Panc1 (cell line): Measurements from ENCODE around the gene TOX3. TPM values are rescaled to one million over a fixed set of nuclear protein-coding genes. Genes with fewer than 3 reads are reported as not detected.

Experiments used
- ATAC-seq: fragments of 200-7000 bp; cut with Tn5 transposase; 2 replicates; pipeline ENCODE4 v1.9.1; 2020; ENCODE audit warnings: mild to moderate bottlenecking, moderate library complexity
- BruUV-seq: library from RNA; stranded (reverse); fragments of 400-500 nt; replicated peaks from 2 replicates; lab custom pipeline; 2021; lab: Mats Ljungman, UMichigan
- CTCF ChIA-PET: fragments of 300-600 bp; sonication (Branson Sonifier 250); formaldehyde crosslinking; loops from one replicate; lab custom pipeline; 2022; ENCODE audit warnings: antibody characterized with exemption; lab: Charles Lee
- POLR2A ChIA-PET: fragments of 300-600 bp; sonication (Branson Sonifier 250); formaldehyde crosslinking; loops from one replicate; lab custom pipeline; 2022; ENCODE audit warnings: antibody characterized with exemption; lab: Charles Lee
- DNase-seq: peaks from one replicate; pipeline ENCODE4 v3.0.0-alpha.2; 2010; ENCODE audit warnings: low read depth, low spot score
- H3K27ac ChIP-seq: 2 replicates; pipeline ENCODE4 v1.5.1; 2011; ENCODE audit warnings: mild to moderate bottlenecking, low read length, inconsistent platforms
- H3K27me3 ChIP-seq: fragments of 200-500 bp; sonication (Bioruptor generic); 2 replicates; pipeline ENCODE4 v1.6.0; 2014; ENCODE audit warnings: low read length, inconsistent platforms; ENCODE audit not compliant: control insufficient read depth, insufficient read depth
- H3K36me3 ChIP-seq: fragments of 200-500 bp; sonication (Bioruptor generic); 2 replicates; pipeline ENCODE4 v1.5.1; 2014; ENCODE audit warnings: inconsistent platforms, mild to moderate bottlenecking, low read length, moderate library complexity; ENCODE audit not compliant: control insufficient read depth, insufficient read depth
- H3K4me1 ChIP-seq: 2 replicates; pipeline ENCODE4 v1.5.1; 2011; ENCODE audit warnings: inconsistent platforms, mild to moderate bottlenecking, low read length, moderate library complexity; ENCODE audit not compliant: control insufficient read depth, insufficient read depth
- H3K4me3 ChIP-seq, 2 experiments: 2 replicates each; pipeline ENCODE4 v1.5.1; 2011 to 2012; ENCODE audit warnings: low read depth in 2 of 2, low read length in 2 of 2, mild to moderate bottlenecking in 2 of 2, inconsistent platforms in 1 of 2, moderate library complexity in 1 of 2
- H3K9me3 ChIP-seq: fragments of 200-500 bp; sonication (Bioruptor generic); 2 replicates; pipeline ENCODE4 v1.5.1; 2014; ENCODE audit warnings: low read depth, mild to moderate bottlenecking, inconsistent platforms, low read length, moderate library complexity; ENCODE audit not compliant: control insufficient read depth, insufficient read depth
- POLR2AphosphoS5 ChIP-seq: IDR thresholded peaks from 2 replicates; pipeline ENCODE4 v1.6.1; 2012; ENCODE audit warnings: mild to moderate bottlenecking, low read depth, low read length, moderate library complexity
- SIN3A ChIP-seq: IDR thresholded peaks from 2 replicates; pipeline ENCODE4 v1.6.1; 2012; ENCODE audit warnings: low read depth, mild to moderate bottlenecking, low read length, moderate library complexity, borderline replicate concordance; ENCODE audit not compliant: insufficient read depth
- TCF7L2 ChIP-seq: IDR thresholded peaks from 2 replicates; pipeline ENCODE4 v1.6.1; 2011; ENCODE audit warnings: mild to moderate bottlenecking, low read depth, low read length, inconsistent platforms
- in situ Hi-C: cut with HindIII; loops from 2 replicates; pipeline ENCODE4 v1.10.0; 2016; ENCODE audit warnings: low sequenced_read_pairs, low pct_unique_long_range_greater_than_20kb
- intact Hi-C: fragments of 100-400 bp; cut with micrococcal nuclease; formaldehyde crosslinking; loops from one replicate; pipeline ENCODE4 v1.10.0; 2022; ENCODE audit not compliant: unreplicated experiment
- total RNA-seq: library from RNA; stranded (reverse); gene quantifications from one replicate; pipeline ENCODE4 v1.2.1, GENCODE V29; 2021; ENCODE audit not compliant: unreplicated experiment
- TF ChIP-seq, protein P1 (sequence below), 2 experiments: IDR thresholded peaks; 2 replicates each; pipeline ENCODE4 v1.6.1; 2011 to 2012; ENCODE audit warnings: low read depth in 2 of 2, control low read depth in 1 of 2, low read length in 1 of 2, mild to moderate bottlenecking in 1 of 2, moderate library complexity in 1 of 2; ENCODE audit not compliant: insufficient read depth in 1 of 2
- TF ChIP-seq, protein P2 (sequence below): fragments of 450-650 bp; IDR thresholded peaks from 2 replicates; pipeline ENCODE4 v1.5.1; 2017; ENCODE audit warnings: mild to moderate bottlenecking

The TOX3 gene
- total RNA-seq, 1 experiment from 2014 or later = 3.4 TPM

DNA sequence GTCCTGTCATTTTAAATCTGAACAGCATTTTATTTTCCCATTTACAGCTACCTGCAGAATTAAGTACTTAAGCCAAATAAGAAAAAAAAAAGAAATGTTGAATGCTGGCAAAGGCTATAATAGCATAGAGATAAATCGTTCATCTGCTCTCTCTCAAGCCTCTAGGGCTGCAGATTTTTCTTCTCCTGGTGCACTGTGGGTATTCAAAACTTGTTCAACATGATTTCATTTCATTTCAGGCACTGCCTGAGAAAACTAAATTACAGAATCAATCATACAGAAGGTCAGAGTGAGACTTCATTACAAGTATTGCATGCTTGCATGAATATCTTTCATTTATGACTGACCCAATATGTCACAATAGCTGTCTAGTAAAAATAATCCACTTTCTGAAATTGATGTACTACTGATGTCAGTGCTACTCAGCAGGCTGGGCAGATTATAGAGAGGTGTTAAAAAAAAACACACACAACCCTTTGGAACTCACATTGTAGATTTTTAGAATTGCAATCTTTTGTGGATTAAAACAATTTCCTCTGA is 86.2 kb downstream of the TOX3 start:
- in situ Hi-C loops = no loop called here
- no peaks in the 10 kb centered on the region for H3K4me1 ChIP-seq
- H3K27me3 ChIP-seq = no peaks in the 10 kb centered on the region
- H3K9me3 ChIP-seq = no peaks in the 10 kb centered on the region
- no peak for DNase-seq
- no peak for TF ChIP-seq POLR2AphosphoS5
- TF ChIP-seq SIN3A = no peak
- TF ChIP-seq, protein P1, sequence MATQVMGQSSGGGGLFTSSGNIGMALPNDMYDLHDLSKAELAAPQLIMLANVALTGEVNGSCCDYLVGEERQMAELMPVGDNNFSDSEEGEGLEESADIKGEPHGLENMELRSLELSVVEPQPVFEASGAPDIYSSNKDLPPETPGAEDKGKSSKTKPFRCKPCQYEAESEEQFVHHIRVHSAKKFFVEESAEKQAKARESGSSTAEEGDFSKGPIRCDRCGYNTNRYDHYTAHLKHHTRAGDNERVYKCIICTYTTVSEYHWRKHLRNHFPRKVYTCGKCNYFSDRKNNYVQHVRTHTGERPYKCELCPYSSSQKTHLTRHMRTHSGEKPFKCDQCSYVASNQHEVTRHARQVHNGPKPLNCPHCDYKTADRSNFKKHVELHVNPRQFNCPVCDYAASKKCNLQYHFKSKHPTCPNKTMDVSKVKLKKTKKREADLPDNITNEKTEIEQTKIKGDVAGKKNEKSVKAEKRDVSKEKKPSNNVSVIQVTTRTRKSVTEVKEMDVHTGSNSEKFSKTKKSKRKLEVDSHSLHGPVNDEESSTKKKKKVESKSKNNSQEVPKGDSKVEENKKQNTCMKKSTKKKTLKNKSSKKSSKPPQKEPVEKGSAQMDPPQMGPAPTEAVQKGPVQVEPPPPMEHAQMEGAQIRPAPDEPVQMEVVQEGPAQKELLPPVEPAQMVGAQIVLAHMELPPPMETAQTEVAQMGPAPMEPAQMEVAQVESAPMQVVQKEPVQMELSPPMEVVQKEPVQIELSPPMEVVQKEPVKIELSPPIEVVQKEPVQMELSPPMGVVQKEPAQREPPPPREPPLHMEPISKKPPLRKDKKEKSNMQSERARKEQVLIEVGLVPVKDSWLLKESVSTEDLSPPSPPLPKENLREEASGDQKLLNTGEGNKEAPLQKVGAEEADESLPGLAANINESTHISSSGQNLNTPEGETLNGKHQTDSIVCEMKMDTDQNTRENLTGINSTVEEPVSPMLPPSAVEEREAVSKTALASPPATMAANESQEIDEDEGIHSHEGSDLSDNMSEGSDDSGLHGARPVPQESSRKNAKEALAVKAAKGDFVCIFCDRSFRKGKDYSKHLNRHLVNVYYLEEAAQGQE (IDR thresholded peaks at IDR 0.05; ENCODE audit: insufficient read depth in 1 of 2, low read depth in 2 of 2, low read length in 1 of 2) = no peak
- TF ChIP-seq, protein P2, sequence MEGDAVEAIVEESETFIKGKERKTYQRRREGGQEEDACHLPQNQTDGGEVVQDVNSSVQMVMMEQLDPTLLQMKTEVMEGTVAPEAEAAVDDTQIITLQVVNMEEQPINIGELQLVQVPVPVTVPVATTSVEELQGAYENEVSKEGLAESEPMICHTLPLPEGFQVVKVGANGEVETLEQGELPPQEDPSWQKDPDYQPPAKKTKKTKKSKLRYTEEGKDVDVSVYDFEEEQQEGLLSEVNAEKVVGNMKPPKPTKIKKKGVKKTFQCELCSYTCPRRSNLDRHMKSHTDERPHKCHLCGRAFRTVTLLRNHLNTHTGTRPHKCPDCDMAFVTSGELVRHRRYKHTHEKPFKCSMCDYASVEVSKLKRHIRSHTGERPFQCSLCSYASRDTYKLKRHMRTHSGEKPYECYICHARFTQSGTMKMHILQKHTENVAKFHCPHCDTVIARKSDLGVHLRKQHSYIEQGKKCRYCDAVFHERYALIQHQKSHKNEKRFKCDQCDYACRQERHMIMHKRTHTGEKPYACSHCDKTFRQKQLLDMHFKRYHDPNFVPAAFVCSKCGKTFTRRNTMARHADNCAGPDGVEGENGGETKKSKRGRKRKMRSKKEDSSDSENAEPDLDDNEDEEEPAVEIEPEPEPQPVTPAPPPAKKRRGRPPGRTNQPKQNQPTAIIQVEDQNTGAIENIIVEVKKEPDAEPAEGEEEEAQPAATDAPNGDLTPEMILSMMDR = no peak
- no peak for TF ChIP-seq TCF7L2
- CTCF ChIA-PET = no interaction called here
- BruUV-seq = no TSS peak
- H3K4me3 ChIP-seq = no peak overlapping the region
- H3K36me3 ChIP-seq = no peaks in the 10 kb centered on the region
- POLR2A ChIA-PET = no interaction called here
- ATAC-seq = no peak
- intact Hi-C loops = no loop called here
- H3K27ac ChIP-seq = no peak overlapping the region

DNA sequence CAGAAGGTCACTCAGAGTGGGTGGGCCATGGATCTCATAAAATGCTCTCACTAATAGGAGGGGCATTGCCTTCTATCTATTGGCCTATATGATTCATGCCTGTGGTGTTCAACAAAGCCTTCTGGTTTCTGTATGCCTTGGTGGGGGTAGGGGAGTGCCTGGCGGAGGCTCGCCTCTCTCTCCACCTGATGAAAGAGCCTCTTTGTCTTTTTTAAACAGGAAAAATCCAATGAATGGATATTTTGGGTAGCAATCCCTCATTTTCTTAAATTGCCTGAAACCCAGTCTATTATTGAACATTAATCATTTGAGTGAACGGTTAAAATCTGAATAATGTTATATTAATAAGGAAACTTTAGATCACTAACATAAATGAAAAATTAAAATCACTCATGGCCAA is 90.6 kb downstream of the TOX3 start:
- CTCF ChIA-PET = no interaction called here
- Histone ChIP-seq H3K9me3 (no peaks in the 10 kb centered on the region), H3K36me3 (no peaks in the 10 kb centered on the region), H3K4me1 (no peaks in the 10 kb centered on the region), H3K4me3 (no peak overlapping the region), H3K27ac (no peak overlapping the region), H3K27me3 (no peaks in the 10 kb centered on the region)
- POLR2A ChIA-PET = no interaction called here
- intact Hi-C loops (no loop called here), in situ Hi-C loops (no loop called here)
- no TSS peak for BruUV-seq
- no peak for ATAC-seq
- no peak for TF ChIP-seq SIN3A
- DNase-seq = no peak

DNA sequence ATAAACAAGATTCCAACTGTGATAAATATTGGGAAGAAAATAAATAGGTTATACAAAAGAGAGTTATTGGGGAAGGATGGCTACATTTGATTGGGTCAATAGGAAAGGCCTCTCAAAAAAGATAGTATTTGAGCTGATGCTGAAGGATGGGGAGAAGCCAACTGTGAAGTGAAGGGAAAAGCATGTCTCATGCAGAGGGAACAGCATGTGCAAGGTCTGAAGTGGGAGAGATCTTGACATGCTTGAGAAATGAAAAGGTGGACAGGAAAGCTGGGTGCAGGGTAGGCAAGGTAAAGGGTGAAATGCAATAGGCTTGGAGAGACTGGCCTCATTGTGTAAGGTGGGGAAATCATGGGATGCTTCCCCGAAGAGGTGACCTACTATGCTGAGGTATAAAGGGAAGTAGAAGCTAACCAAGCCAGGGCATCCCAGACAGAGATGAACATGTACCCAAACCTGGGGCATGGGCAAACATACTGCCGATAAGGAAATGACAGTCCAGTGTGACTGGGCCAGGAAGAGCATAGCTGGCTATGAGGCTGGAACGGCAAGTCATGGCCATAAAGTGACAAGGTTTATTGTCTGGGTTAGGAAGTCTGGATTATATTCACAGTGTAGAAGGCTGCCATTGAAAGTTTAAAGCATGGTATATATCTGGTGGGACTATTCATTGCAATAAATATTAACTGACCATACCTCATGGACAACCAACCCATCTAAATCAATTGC is 91.2 kb downstream of the TOX3 start:
- intact Hi-C loops = no loop called here
- no peaks in the 10 kb centered on the region for H3K4me1 ChIP-seq
- TF ChIP-seq, protein P1 (IDR thresholded peaks at IDR 0.05; ENCODE audit: insufficient read depth in 1 of 2, low read depth in 2 of 2, low read length in 1 of 2) = no peak
- TF ChIP-seq POLR2AphosphoS5 (no peak), TCF7L2 (no peak), SIN3A (no peak)
- TF ChIP-seq, protein P2 = no peak
- no peak overlapping the region for H3K27ac ChIP-seq
- ATAC-seq (no peak), DNase-seq (no peak)
- no peaks in the 10 kb centered on the region for H3K27me3 ChIP-seq
- in situ Hi-C loops = no loop called here
- H3K36me3 ChIP-seq = no peaks in the 10 kb centered on the region
- no TSS peak for BruUV-seq
- H3K9me3 ChIP-seq = no peaks in the 10 kb centered on the region
- ChIA-PET CTCF (no interaction called here), POLR2A (no interaction called here)
- no peak overlapping the region for H3K4me3 ChIP-seq
